ENCODE measurements around the gene GRIK5. TPM values are rescaled to one million over a fixed set of nuclear protein-coding genes. Genes with fewer than 3 reads are reported as not detected.
A peak's percentile ranks its signal among the peaks of the same experiment; 100 is the strongest.

Gene GRIK5
- polyA plus RNA-seq, 1 donor from 2014 or later: 22.4 TPM

GRCh38 chr19:41957838-41958366 is 112.1 kb downstream of the GRIK5 start:
- Histone ChIP-seq H3K27me3 (ENCODE audit: insufficient read depth, low read depth, low read length) (no peaks in the 10 kb centered on the region), H4K20me1 (ENCODE audit: insufficient read depth) (no peaks in the 10 kb centered on the region), H3K36me3 (ENCODE audit: insufficient read depth, low read length) (no peaks in the 10 kb centered on the region), H3F3A (ENCODE audit: insufficient read depth, low read length, poor library complexity, severe bottlenecking) (no peaks in the 10 kb centered on the region), H3K4me2 (ENCODE audit: low read length) (peak overlapping the region; percentile 72), H3K27ac (ENCODE audit: low read length) (peak overlapping the region; percentile 77), H3K79me2 (replicated peaks; ENCODE audit: insufficient read depth, low read length) (no peaks in the 10 kb centered on the region), H3K4me3 (ENCODE audit: low read length) (peak overlapping the region; percentile 98), H3K9me3 (ENCODE audit: low read length) (no peaks in the 10 kb centered on the region), H2AFZ (ENCODE audit: low read depth, low read length) (no peak overlapping the region), H3K9me2 (ENCODE audit: insufficient read depth, low read length) (no peaks in the 10 kb centered on the region), H3K9ac (ENCODE audit: low read length) (peak overlapping the region; percentile 89)
- TF ChIP-seq EZH2 (IDR thresholded peaks at IDR 0.05; ENCODE audit: borderline replicate concordance, insufficient read depth, low read length, poor library complexity, severe bottlenecking) (no peak), TAF1 (IDR thresholded peaks at IDR 0.05; ENCODE audit: low read depth) (no peak), RAD21 (conservative IDR thresholded peaks at IDR 0.05) (peak; percentile 79), CTCF (IDR thresholded peaks at IDR 0.05; ENCODE audit: poor library complexity, severe bottlenecking) (peak; percentile 82), SMC3 (conservative IDR thresholded peaks at IDR 0.05; ENCODE audit: poor library complexity) (peak; percentile 78), MXI1 (conservative IDR thresholded peaks at IDR 0.05; ENCODE audit: poor library complexity, severe bottlenecking) (no peak), REST (IDR thresholded peaks at IDR 0.05; ENCODE audit: borderline replicate concordance) (no peak), EP300 (conservative IDR thresholded peaks at IDR 0.05; ENCODE audit: poor library complexity, severe bottlenecking) (no peak), POLR2AphosphoS5 (IDR thresholded peaks at IDR 0.05) (peak; percentile 6)

GRCh38 chr19:41957161-41957837 is 112.7 kb downstream of the GRIK5 start:
- H3K9ac ChIP-seq (ENCODE audit: low read length): no peak overlapping the region
- no peaks in the 10 kb centered on the region for H4K20me1 ChIP-seq (ENCODE audit: insufficient read depth)
- H3K27ac ChIP-seq (ENCODE audit: low read length): no peak overlapping the region
- no peak overlapping the region for H2AFZ ChIP-seq (ENCODE audit: low read depth, low read length)
- H3K36me3 ChIP-seq (ENCODE audit: insufficient read depth, low read length): no peaks in the 10 kb centered on the region
- TF ChIP-seq SMC3 (conservative IDR thresholded peaks at IDR 0.05; ENCODE audit: poor library complexity) (no peak), POLR2AphosphoS5 (IDR thresholded peaks at IDR 0.05) (no peak), TAF1 (IDR thresholded peaks at IDR 0.05; ENCODE audit: low read depth) (no peak), CTCF (IDR thresholded peaks at IDR 0.05; ENCODE audit: poor library complexity, severe bottlenecking) (no peak), RAD21 (conservative IDR thresholded peaks at IDR 0.05) (no peak), REST (IDR thresholded peaks at IDR 0.05; ENCODE audit: borderline replicate concordance) (no peak), EP300 (conservative IDR thresholded peaks at IDR 0.05; ENCODE audit: poor library complexity, severe bottlenecking) (no peak), EZH2 (IDR thresholded peaks at IDR 0.05; ENCODE audit: borderline replicate concordance, insufficient read depth, low read length, poor library complexity, severe bottlenecking) (no peak), MXI1 (conservative IDR thresholded peaks at IDR 0.05; ENCODE audit: poor library complexity, severe bottlenecking) (no peak)
- H3K4me3 ChIP-seq (ENCODE audit: low read length): peak overlapping the region; percentile 98
- no peaks in the 10 kb centered on the region for H3K9me2 ChIP-seq (ENCODE audit: insufficient read depth, low read length)
- no peaks in the 10 kb centered on the region for H3K79me2 ChIP-seq (replicated peaks; ENCODE audit: insufficient read depth, low read length)
- H3K27me3 ChIP-seq (ENCODE audit: insufficient read depth, low read depth, low read length): no peaks in the 10 kb centered on the region
- H3F3A ChIP-seq (ENCODE audit: insufficient read depth, low read length, poor library complexity, severe bottlenecking): no peaks in the 10 kb centered on the region
- H3K4me2 ChIP-seq (ENCODE audit: low read length): no peak overlapping the region
- no peaks in the 10 kb centered on the region for H3K9me3 ChIP-seq (ENCODE audit: low read length)
